WERI-Rb-1 (cell line): Measurements from ENCODE around the gene CIROP.

ENCODE experiments used
- DNase-seq: peaks from one replicate; pipeline ENCODE4 v3.0.0-alpha.2; 2020
- H3K27ac ChIP-seq: fragments of 250-450 bp; sonication (Bioruptor Pico); 2 replicates; pipeline ENCODE4 v1.5.1; 2020; ENCODE audit warnings: mild to moderate bottlenecking, moderate library complexity
- H3K27me3 ChIP-seq: fragments of 250-450 bp; sonication (Bioruptor Pico); 2 replicates; pipeline ENCODE4 v1.5.1; 2021; ENCODE audit warnings: mild to moderate bottlenecking, low read depth, moderate library complexity; ENCODE audit not compliant: insufficient read depth, severe bottlenecking
- H3K36me3 ChIP-seq: fragments of 250-450 bp; sonication (Bioruptor Pico); 2 replicates; pipeline ENCODE4 v1.5.1; 2020; ENCODE audit warnings: mild to moderate bottlenecking, moderate library complexity
- H3K4me3 ChIP-seq: 2 replicates; pipeline ENCODE4 v1.5.1; 2011; ENCODE audit warnings: low read depth, mild to moderate bottlenecking, control low read depth, low read length
- H3K9me3 ChIP-seq: fragments of 250-450 bp; sonication (Bioruptor Pico); 2 replicates; pipeline ENCODE4 v1.5.1; 2021; ENCODE audit warnings: mild to moderate bottlenecking, moderate library complexity; ENCODE audit not compliant: severe bottlenecking
- CTCF ChIP-seq: IDR thresholded peaks from 2 replicates; pipeline ENCODE4 v1.5.1; 2011; ENCODE audit warnings: low read depth, mild to moderate bottlenecking, control low read depth, inconsistent platforms, low read length

The CIROP gene

GRCh38 chr14:23068789-23069412 lies 35.9 kb downstream of the CIROP start:
- H3K27ac ChIP-seq: peak overlapping the region; percentile 67
- no peaks in the 10 kb centered on the region for H3K9me3 ChIP-seq
- H3K27me3 ChIP-seq: no peaks in the 10 kb centered on the region
- peak; percentile 92 for TF ChIP-seq CTCF
- peaks cover 65% of the 10 kb centered on the region for H3K36me3 ChIP-seq
- H3K4me3 ChIP-seq: no peak overlapping the region
- peak; percentile 88 for DNase-seq

- TF ChIP-seq CTCF: no peak
- Histone ChIP-seq H3K4me3 (no peak overlapping the region), H3K36me3 (peaks cover 68% of the 10 kb centered on the region), H3K9me3 (no peaks in the 10 kb centered on the region), H3K27me3 (no peaks in the 10 kb centered on the region), H3K27ac (no peak overlapping the region)
- no peak for DNase-seq
Measured at GRCh38 chr14:23067847-23068788, 36.7 kb downstream of the CIROP start.

GRCh38 chr14:23066855-23067744 lies 37.7 kb downstream of the CIROP start:
- H3K9me3 ChIP-seq: no peaks in the 10 kb centered on the region
- peaks cover 73% of the 10 kb centered on the region for H3K36me3 ChIP-seq
- H3K27ac ChIP-seq: no peak overlapping the region
- DNase-seq: no peak
- no peak overlapping the region for H3K4me3 ChIP-seq
- no peak for TF ChIP-seq CTCF
- H3K27me3 ChIP-seq: no peaks in the 10 kb centered on the region

- H3K9me3 ChIP-seq: no peaks in the 10 kb centered on the region
- H3K36me3 ChIP-seq: peaks cover 78% of the 10 kb centered on the region
- H3K4me3 ChIP-seq: no peak overlapping the region
- no peaks in the 10 kb centered on the region for H3K27me3 ChIP-seq
- H3K27ac ChIP-seq: no peak overlapping the region
- TF ChIP-seq CTCF: no peak
- no peak for DNase-seq
Measured at GRCh38 chr14:23066368-23066767, 38.4 kb downstream of the CIROP start.

- Histone ChIP-seq H3K4me3 (no peak overlapping the region), H3K9me3 (no peaks in the 10 kb centered on the region), H3K36me3 (peaks cover 92% of the 10 kb centered on the region), H3K27me3 (no peaks in the 10 kb centered on the region), H3K27ac (no peak overlapping the region)
- no peak for DNase-seq
- TF ChIP-seq CTCF: no peak
Measured at GRCh38 chr14:23063601-23064000, 41.2 kb downstream of the CIROP start.
